Trophoblast cell (in vitro differentiated cells and primary cell): ENCODE results near the gene SERINC4.
"Not testable (repeated sequence)": the region's sequence is repeated elsewhere in the genome, so short reads cannot be mapped to it uniquely, and the experiment has no call there.

Source experiments
- DNase-seq, 2 donors: peaks; one replicate each; pipeline ENCODE4 v3.0.0-alpha.2; 2016
- H2AFZ ChIP-seq: 2 replicates; pipeline ENCODE4 v1.6.1; 2013; ENCODE audit warnings: low read length, moderate library complexity, mild to moderate bottlenecking; ENCODE audit not compliant: insufficient read depth, poor library complexity
- H2AK5ac ChIP-seq: 2 replicates; pipeline ENCODE4 v1.6.1; 2013; ENCODE audit warnings: mild to moderate bottlenecking, low read length
- H2BK120ac ChIP-seq: 2 replicates; pipeline ENCODE4 v1.6.1; 2013; ENCODE audit warnings: low read length, mild to moderate bottlenecking, moderate library complexity; ENCODE audit not compliant: insufficient read depth, poor library complexity
- H2BK12ac ChIP-seq: 2 replicates; pipeline ENCODE4 v1.6.1; 2013; ENCODE audit warnings: mild to moderate bottlenecking, low read length, moderate library complexity
- H2BK5ac ChIP-seq: 2 replicates; pipeline ENCODE4 v1.6.1; 2013; ENCODE audit warnings: low read length, low read depth, moderate library complexity, mild to moderate bottlenecking; ENCODE audit not compliant: poor library complexity
- H3K14ac ChIP-seq: 2 replicates; pipeline ENCODE4 v1.6.1; 2013; ENCODE audit warnings: mild to moderate bottlenecking, low read length
- H3K18ac ChIP-seq: 2 replicates; pipeline ENCODE4 v1.6.1; 2013; ENCODE audit warnings: mild to moderate bottlenecking, low read length
- H3K23ac ChIP-seq: 2 replicates; pipeline ENCODE4 v1.6.1; 2013; ENCODE audit warnings: low read length
- H3K27ac ChIP-seq: 2 replicates; pipeline ENCODE4 v1.5.1; 2013; ENCODE audit warnings: low read depth, mild to moderate bottlenecking, inconsistent platforms, low read length, moderate library complexity
- H3K27me3 ChIP-seq: 2 replicates; pipeline ENCODE4 v1.6.1; 2013; ENCODE audit warnings: inconsistent platforms, mild to moderate bottlenecking, low read length, moderate library complexity; ENCODE audit not compliant: insufficient read depth
- H3K36me3 ChIP-seq, 2 experiments: 1 replicate in 1 of 2; 2 replicates in 1 of 2; pipeline ENCODE4 v1.6.1; 2013; ENCODE audit warnings: low read length in 2 of 2, mild to moderate bottlenecking in 2 of 2, moderate library complexity in 1 of 2; ENCODE audit not compliant: insufficient read depth in 2 of 2, control insufficient read depth in 1 of 2
- H3K4ac ChIP-seq: 2 replicates; pipeline ENCODE4 v1.6.1; 2013; ENCODE audit warnings: low read depth, mild to moderate bottlenecking, low read length, moderate library complexity
- H3K4me1 ChIP-seq, 2 experiments: 1 replicate in 1 of 2; 2 replicates in 1 of 2; pipeline ENCODE4 v1.6.1; 2013; ENCODE audit warnings: low read length in 2 of 2, mild to moderate bottlenecking in 2 of 2, moderate library complexity in 1 of 2; ENCODE audit not compliant: insufficient read depth in 2 of 2, control insufficient read depth in 1 of 2
- H3K4me2 ChIP-seq: 2 replicates; pipeline ENCODE4 v1.6.1; 2013; ENCODE audit warnings: inconsistent platforms, mild to moderate bottlenecking, low read length, moderate library complexity
- H3K4me3 ChIP-seq: 2 replicates; pipeline ENCODE4 v1.5.1; 2013; ENCODE audit warnings: mild to moderate bottlenecking, low read depth, low read length, inconsistent platforms
- H3K79me1 ChIP-seq: one replicate; pipeline ENCODE4 v1.6.1; 2013; ENCODE audit warnings: low read length
- H3K79me2 ChIP-seq: 2 replicates; pipeline ENCODE4 v1.6.1; 2013; ENCODE audit warnings: low read length, mild to moderate bottlenecking; ENCODE audit not compliant: control insufficient read depth, insufficient read depth, poor library complexity
- H3K9ac ChIP-seq: 2 replicates; pipeline ENCODE4 v1.6.1; 2013; ENCODE audit warnings: mild to moderate bottlenecking, low read length
- H3K9me3 ChIP-seq: 2 replicates; pipeline ENCODE4 v1.6.1; 2013; ENCODE audit warnings: low read depth, mild to moderate bottlenecking, control low read depth, inconsistent platforms, low read length; ENCODE audit not compliant: insufficient read depth
- H4K12ac ChIP-seq: 2 replicates; pipeline ENCODE4 v1.6.1; 2013; ENCODE audit warnings: low read depth, mild to moderate bottlenecking, low read length, moderate library complexity
- H4K8ac ChIP-seq: 2 replicates; pipeline ENCODE4 v1.6.1; 2013; ENCODE audit warnings: low read depth, mild to moderate bottlenecking, low read length, moderate library complexity
- H4K91ac ChIP-seq: one replicate; pipeline ENCODE4 v1.6.1; 2013; ENCODE audit warnings: low read depth, mild to moderate bottlenecking, low read length, moderate library complexity
- WGBS: extraction: QIAGEN DNeasy Blood & Tissue Kit; methylation state at CpG from one replicate; pipeline ENCODE4 v1.1.7; 2013; ENCODE audit warnings: missing lambda C conversion rate; ENCODE audit not compliant: insufficient read length, insufficient coverage; ENCODE audit errors: extremely low coverage; 5-methylcytosine and 5-hydroxymethylcytosine counted together

The SERINC4 gene

GRCh38 chr15:43815064-43815463, 15.0 kb upstream of the SERINC4 start:
- H3K4ac ChIP-seq, H3K27me3 ChIP-seq, H3K4me2 ChIP-seq, H4K8ac ChIP-seq, H2AFZ ChIP-seq, H3K4me1 ChIP-seq, H2BK12ac ChIP-seq, H2BK120ac ChIP-seq, H3K79me2 ChIP-seq, DNase-seq, H3K18ac ChIP-seq, H3K23ac ChIP-seq, H3K27ac ChIP-seq, H3K9ac ChIP-seq, H4K12ac ChIP-seq, H3K9me3 ChIP-seq, H2BK5ac ChIP-seq, H3K14ac ChIP-seq, H2AK5ac ChIP-seq, H3K79me1 ChIP-seq, H3K4me3 ChIP-seq, H4K91ac ChIP-seq: not testable (repeated sequence)
- H3K36me3 ChIP-seq, result peaks cover 32 to 54% of the 10 kb centered on the region in 2 experiments
- WGBS, result no CpG with 5 or more reads among the region's 5 CpGs

DNA sequence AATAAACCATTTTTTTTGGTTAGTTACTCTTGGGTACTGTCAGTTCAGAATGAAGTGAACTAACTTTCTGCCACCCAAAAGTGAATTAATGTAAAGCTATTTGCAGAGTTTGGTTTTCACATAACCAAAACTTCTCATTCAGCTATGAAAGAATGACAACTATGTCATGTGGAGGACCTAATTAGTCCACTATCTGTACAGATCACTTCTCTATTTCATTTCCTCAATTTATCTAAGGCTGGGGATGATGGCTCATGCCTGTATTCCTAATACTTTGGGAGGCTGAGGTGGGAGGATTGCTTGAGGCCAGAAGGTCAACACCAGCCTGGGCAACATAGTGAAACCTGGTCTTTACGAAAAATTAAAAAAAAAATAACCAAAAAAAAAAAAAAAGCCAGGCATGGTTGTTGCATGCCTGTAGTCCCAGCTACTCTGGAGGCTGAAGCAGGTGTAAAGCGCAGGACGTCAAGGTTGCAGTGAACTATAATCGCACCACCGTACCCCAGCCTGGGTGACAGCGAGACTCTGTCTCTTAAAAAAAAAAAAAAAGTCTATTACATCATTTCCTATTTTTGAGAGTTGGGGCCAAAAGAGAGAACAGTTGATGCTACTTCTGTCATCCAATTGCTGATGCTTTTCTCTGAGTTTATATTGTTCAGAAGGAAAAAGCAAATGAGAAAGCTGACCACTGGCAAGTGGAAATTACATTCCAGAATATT, 9.1 kb upstream of the SERINC4 start:
- Histone ChIP-seq H3K9ac (no peak overlapping the region), H4K12ac (no peak overlapping the region), H4K91ac (no peak overlapping the region), H3K23ac (no peak overlapping the region), H2AK5ac (no peak overlapping the region), H3K27ac (no peak overlapping the region), H3K27me3 (no peaks in the 10 kb centered on the region), H3K36me3 (peaks cover 53 to 71% of the 10 kb centered on the region in 2 experiments), H2BK12ac (no peak overlapping the region), H3K79me1 (no peaks in the 10 kb centered on the region), H4K8ac (no peak overlapping the region), H2BK5ac (no peak overlapping the region), H3K4me2 (no peak overlapping the region), H3K14ac (no peak overlapping the region), H3K4me3 (no peak overlapping the region), H3K18ac (no peak overlapping the region), H3K4me1 (no peaks in the 10 kb centered on the region), H3K79me2 (no peaks in the 10 kb centered on the region), H2AFZ (no peak overlapping the region), H3K9me3 (no peaks in the 10 kb centered on the region), H2BK120ac (no peak overlapping the region), H3K4ac (no peak overlapping the region)
- WGBS, result no CpG with 5 or more reads among the region's 6 CpGs
- DNase-seq, result no peak

GRCh38 chr15:43808435-43808950, 8.5 kb upstream of the SERINC4 start:
- H3K14ac ChIP-seq, result no peak overlapping the region
- no peak overlapping the region for H3K27ac ChIP-seq
- no peak overlapping the region for H4K12ac ChIP-seq
- H3K4me1 ChIP-seq, result no peaks in the 10 kb centered on the region
- no peak overlapping the region for H2AFZ ChIP-seq
- H4K91ac ChIP-seq, result no peak overlapping the region
- no peaks in the 10 kb centered on the region for H3K79me2 ChIP-seq
- no peak overlapping the region for H4K8ac ChIP-seq
- no peak overlapping the region for H2BK12ac ChIP-seq
- no peak overlapping the region for H2AK5ac ChIP-seq
- H3K36me3 ChIP-seq, result peaks cover 48 to 68% of the 10 kb centered on the region in 2 experiments
- no peaks in the 10 kb centered on the region for H3K27me3 ChIP-seq
- no peak overlapping the region for H3K23ac ChIP-seq
- H2BK5ac ChIP-seq, result no peak overlapping the region
- no peaks in the 10 kb centered on the region for H3K79me1 ChIP-seq
- H3K4me2 ChIP-seq, result no peak overlapping the region
- H3K18ac ChIP-seq, result no peak overlapping the region
- no peak overlapping the region for H3K4me3 ChIP-seq
- H3K9ac ChIP-seq, result no peak overlapping the region
- DNase-seq, result no peak
- H3K9me3 ChIP-seq, result no peaks in the 10 kb centered on the region
- H2BK120ac ChIP-seq, result no peak overlapping the region
- H3K4ac ChIP-seq, result no peak overlapping the region
- WGBS, result no CpG with 5 or more reads among the region's 5 CpGs

DNA sequence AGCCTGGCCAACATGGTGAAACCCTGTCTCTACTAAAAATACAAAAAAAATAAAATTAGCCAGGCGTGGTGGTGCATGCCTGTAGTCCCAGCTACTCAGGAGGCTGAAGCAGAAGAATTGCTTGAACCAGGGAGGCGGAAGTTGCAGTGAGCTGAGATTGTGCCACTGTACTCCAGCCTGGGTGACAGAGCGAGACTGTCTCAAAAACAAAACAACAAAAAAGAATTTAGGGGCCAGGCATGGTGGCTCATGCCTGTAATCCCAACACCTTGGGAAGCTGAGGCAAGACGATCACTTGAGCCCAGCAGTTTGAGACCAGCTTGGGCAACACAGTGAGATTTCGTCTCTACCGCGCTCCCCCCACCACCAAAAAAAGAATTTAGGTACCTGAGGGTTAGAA, 2.7 kb upstream of the SERINC4 start:
- peaks cover 34 to 52% of the 10 kb centered on the region in 2 experiments for H3K36me3 ChIP-seq
- H4K12ac ChIP-seq, H2AFZ ChIP-seq, H3K9me3 ChIP-seq, H2AK5ac ChIP-seq, H3K9ac ChIP-seq, H3K18ac ChIP-seq, H3K27me3 ChIP-seq, DNase-seq, H4K91ac ChIP-seq, H3K23ac ChIP-seq, H3K4me3 ChIP-seq, H3K27ac ChIP-seq, H3K14ac ChIP-seq, H2BK120ac ChIP-seq, H3K4me2 ChIP-seq, H3K79me2 ChIP-seq, H4K8ac ChIP-seq, H3K4me1 ChIP-seq, H3K79me1 ChIP-seq, H3K4ac ChIP-seq, H2BK5ac ChIP-seq, H2BK12ac ChIP-seq: not testable (repeated sequence)
- WGBS, result no CpG with 5 or more reads among the region's 7 CpGs
